Effector memory CD4-positive, alpha-beta T cell (primary cell): Measurements from ENCODE around the gene SGTB.
"Not testable (repeated sequence)": the region's sequence is repeated elsewhere in the genome, so short reads cannot be mapped to it uniquely, and the experiment has no call there.

Source experiments
- DNase-seq, 3 donors: peaks; one replicate each; pipeline ENCODE4 v3.0.0-alpha.2; 2020
- H3K27ac ChIP-seq: 2 replicates; pipeline ENCODE4 v1.7.0; 2013; ENCODE audit warnings: mild to moderate bottlenecking, low read length, moderate library complexity; ENCODE audit not compliant: insufficient read depth, poor library complexity, severe bottlenecking
- H3K27me3 ChIP-seq: replicated peaks from 2 replicates; pipeline ENCODE4 v1.7.0; 2013; ENCODE audit warnings: mild to moderate bottlenecking, low read length; ENCODE audit not compliant: insufficient read depth, control insufficient read depth, poor library complexity, severe bottlenecking
- H3K36me3 ChIP-seq: 2 replicates; pipeline ENCODE4 v1.7.0; 2013; ENCODE audit warnings: mild to moderate bottlenecking, low read length, moderate library complexity; ENCODE audit not compliant: control insufficient read depth, insufficient read depth
- H3K4me1 ChIP-seq: 2 replicates; pipeline ENCODE4 v1.7.0; 2013; ENCODE audit warnings: low read length, mild to moderate bottlenecking; ENCODE audit not compliant: control insufficient read depth, insufficient read depth, poor library complexity, severe bottlenecking
- H3K4me3 ChIP-seq: 2 replicates; pipeline ENCODE4 v1.7.0; 2013; ENCODE audit warnings: low read length, low read depth, mild to moderate bottlenecking; ENCODE audit not compliant: insufficient read depth, poor library complexity, severe bottlenecking
- H3K9me3 ChIP-seq: 2 replicates; pipeline ENCODE4 v1.7.0; 2013; ENCODE audit warnings: mild to moderate bottlenecking, low read length, moderate library complexity; ENCODE audit not compliant: control insufficient read depth

Gene SGTB

GRCh38 chr5:65640240-65640639 lies 81.7 kb downstream of the SGTB start:
- no peak for DNase-seq
- no peak overlapping the region for H3K4me3 ChIP-seq
- no peaks in the 10 kb centered on the region for H3K9me3 ChIP-seq
- no peaks in the 10 kb centered on the region for H3K27me3 ChIP-seq
- H3K36me3 ChIP-seq, result peaks cover 19% of the 10 kb centered on the region
- no peaks in the 10 kb centered on the region for H3K4me1 ChIP-seq
- no peak overlapping the region for H3K27ac ChIP-seq

DNA sequence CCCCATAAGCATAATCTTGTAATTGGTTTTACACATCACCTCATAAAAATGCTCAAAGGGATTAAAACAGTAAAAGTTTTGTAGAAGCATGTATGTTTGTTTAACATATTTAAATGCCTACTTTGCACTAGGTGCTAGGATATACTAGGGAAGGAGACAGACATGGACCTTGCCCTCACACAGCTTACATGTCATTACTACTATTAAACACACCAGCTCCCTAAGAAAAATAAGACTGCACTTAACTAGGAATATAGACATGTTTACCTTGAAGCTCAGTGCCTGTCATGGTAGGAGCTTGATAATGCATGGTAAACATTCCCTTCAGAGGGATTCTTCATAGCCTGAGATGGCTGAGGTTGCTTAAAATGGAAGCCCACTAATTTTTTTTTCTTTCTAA lies 90.9 kb downstream of the SGTB start:
- no peak for DNase-seq
- Histone ChIP-seq H3K36me3 (peaks cover 11% of the 10 kb centered on the region), H3K4me3 (no peak overlapping the region), H3K9me3 (no peaks in the 10 kb centered on the region), H3K27me3 (no peaks in the 10 kb centered on the region), H3K27ac (no peak overlapping the region), H3K4me1 (peaks cover 2% of the 10 kb centered on the region)

GRCh38 chr5:65625743-65626142 lies 96.2 kb downstream of the SGTB start:
- Histone ChIP-seq H3K27me3 (no peaks in the 10 kb centered on the region), H3K4me1 (peaks cover 9% of the 10 kb centered on the region), H3K4me3 (peak overlapping the region; percentile 74), H3K9me3 (no peaks in the 10 kb centered on the region), H3K27ac (peak overlapping the region; percentile 90), H3K36me3 (peaks cover 4% of the 10 kb centered on the region)
- no peak for DNase-seq

DNA sequence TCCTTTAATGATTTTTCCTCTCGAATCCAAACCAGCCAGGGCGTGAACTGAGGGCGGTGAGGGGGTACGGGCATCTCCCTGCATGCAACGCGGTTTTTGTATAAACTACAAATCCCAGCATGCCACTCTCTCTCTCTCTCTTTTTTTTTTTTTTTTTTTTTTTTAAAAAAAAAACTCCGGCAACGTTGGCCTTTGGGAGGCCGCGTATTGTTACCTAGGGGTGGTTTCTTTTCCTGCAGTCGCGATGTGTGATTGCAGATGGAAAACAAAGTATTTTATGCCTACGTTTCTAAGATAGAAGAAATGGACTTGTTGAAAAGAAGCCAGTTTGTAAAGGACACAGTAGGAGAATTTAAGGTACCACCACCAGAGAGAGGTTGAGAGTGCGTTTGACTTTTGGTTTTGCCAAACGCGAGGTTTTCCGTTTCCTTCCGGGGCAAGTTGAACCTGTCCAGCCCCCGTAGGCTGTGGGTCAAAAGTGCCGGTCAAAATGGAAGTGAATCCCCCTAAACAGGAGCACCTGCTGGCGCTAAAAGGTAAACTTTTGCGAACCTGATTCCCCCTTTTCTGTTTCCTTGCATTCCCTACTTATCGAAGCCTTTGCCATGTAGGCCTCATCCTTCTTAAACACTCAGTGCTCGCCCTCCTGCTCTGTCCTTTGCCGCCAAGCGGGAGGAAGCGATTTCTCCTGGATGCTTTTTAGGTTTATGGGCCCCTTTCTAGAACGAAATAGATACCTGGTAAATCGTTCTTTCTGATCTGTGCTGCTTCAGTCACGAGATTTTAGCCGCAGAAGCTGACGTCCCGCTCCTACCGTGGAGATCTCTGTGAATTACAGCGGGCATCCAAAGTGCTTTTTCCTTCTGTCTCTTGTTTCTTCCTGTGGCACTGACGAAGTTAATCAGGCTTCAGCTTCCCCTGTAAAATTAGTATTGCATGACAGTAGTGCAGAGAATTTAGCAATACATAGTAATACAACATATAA lies 97.0 kb downstream of the SGTB start, which contains the start of the genes SHLD3 and TRAPPC13:
Gene SHLD3 (plus strand): TSS at position 457 of the 985 bp plus-strand sequence. CDS start 4,561 bp downstream, outside the sequence.
Gene TRAPPC13 (plus strand): TSS at position 457 of the 985 bp plus-strand sequence. CDS start 34 bp downstream, at position 491.
- H3K4me3 ChIP-seq, result peak within 1 kb of the TSS; percentile 74
- peaks cover 9% of the 10 kb centered on the region for H3K4me1 ChIP-seq
- DNase-seq, result peak; percentile 78 to 85 (median 83)
- H3K36me3 ChIP-seq, result peaks cover 2% of the 10 kb centered on the region
- peak within 1 kb of the TSS; percentile 90 for H3K27ac ChIP-seq
- H3K27me3 ChIP-seq, result no peaks in the 10 kb centered on the region
- H3K9me3 ChIP-seq, result no peaks in the 10 kb centered on the region

DNA sequence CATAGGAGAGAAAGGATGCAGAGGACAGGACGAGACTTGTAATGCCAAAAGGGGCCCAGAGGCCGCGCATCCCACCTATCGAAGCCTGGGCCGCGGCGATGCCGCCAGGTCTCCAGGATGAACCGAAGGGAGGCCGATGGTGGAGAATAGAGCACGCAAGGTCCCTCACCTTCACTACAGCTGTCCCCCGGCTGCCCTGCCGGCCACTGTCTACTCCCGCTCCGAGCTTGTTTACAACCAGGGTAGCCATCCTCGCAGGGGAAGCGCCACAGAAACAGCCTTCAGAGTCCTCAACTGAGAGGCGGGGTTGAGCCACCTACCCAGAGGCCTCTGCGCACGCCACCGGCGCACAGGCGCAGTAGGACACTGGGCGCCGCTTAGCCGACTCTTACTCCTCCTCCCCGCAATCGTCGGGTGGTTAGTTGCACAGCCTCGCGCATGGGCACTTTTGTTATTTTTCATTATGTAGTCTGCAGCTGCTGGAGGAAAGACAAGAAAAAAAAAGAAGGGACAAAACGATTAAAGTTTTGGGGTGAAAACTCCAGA lies 97.8 kb downstream of the SGTB start, which contains the start of gene TRIM23:
Gene TRIM23 (minus strand): TSS at position 309 of the 546 bp plus-strand sequence. CDS start 59 bp downstream, at position 250.
- Histone ChIP-seq H3K27ac (peak within 1 kb of the TSS; percentile 90), H3K27me3 (no peaks in the 10 kb centered on the region), H3K36me3 (no peaks in the 10 kb centered on the region), H3K4me3 (peak within 1 kb of the TSS; percentile 74), H3K9me3 (no peaks in the 10 kb centered on the region), H3K4me1 (peaks cover 9% of the 10 kb centered on the region)
- peak; percentile 82 to 89 (median 88) for DNase-seq

GRCh38 chr5:65623482-65623881 lies 98.4 kb downstream of the SGTB start:
- Histone ChIP-seq H3K4me1 (peaks cover 9% of the 10 kb centered on the region), H3K27me3 (no peaks in the 10 kb centered on the region), H3K9me3 (no peaks in the 10 kb centered on the region), H3K4me3 (peak overlapping the region; percentile 74), H3K27ac (peak overlapping the region; percentile 90), H3K36me3 (no peaks in the 10 kb centered on the region)
- no peak for DNase-seq

GRCh38 chr5:65621961-65622360 lies 99.9 kb downstream of the SGTB start:
- H3K36me3 ChIP-seq, H3K9me3 ChIP-seq, H3K27ac ChIP-seq, H3K4me1 ChIP-seq, H3K27me3 ChIP-seq, H3K4me3 ChIP-seq, DNase-seq: not testable (repeated sequence)

- Histone ChIP-seq H3K36me3 (peaks cover 20% of the 10 kb centered on the region), H3K4me3 (no peak overlapping the region), H3K9me3 (no peaks in the 10 kb centered on the region), H3K4me1 (peaks cover 6% of the 10 kb centered on the region), H3K27ac (no peak overlapping the region), H3K27me3 (no peaks in the 10 kb centered on the region)
- DNase-seq, result no peak
Measured at GRCh38 chr5:65620021-65620420, 101.9 kb downstream of the SGTB start.
